Neuronal stem cell (in vitro differentiated cells): Measurements from ENCODE around the gene SCYL1.

Source experiments
- DNase-seq: peaks from one replicate; pipeline ENCODE4 v3.0.0-alpha.2; 2013; ENCODE audit warnings: low spot score
- H2AFZ ChIP-seq: one replicate; pipeline ENCODE4 v1.6.1; 2013; ENCODE audit warnings: mild to moderate bottlenecking, low read length, inconsistent platforms
- H2AK5ac ChIP-seq: 2 replicates; pipeline ENCODE4 v1.6.1; 2013; ENCODE audit warnings: low read depth, mild to moderate bottlenecking, inconsistent platforms, low read length, moderate library complexity, mixed read lengths
- H2BK120ac ChIP-seq: 2 replicates; pipeline ENCODE4 v1.6.1; 2013; ENCODE audit warnings: low read depth, mild to moderate bottlenecking, inconsistent platforms, low read length, moderate library complexity, mixed read lengths
- H2BK12ac ChIP-seq: one replicate; pipeline ENCODE4 v1.6.1; 2013; ENCODE audit warnings: low read length, inconsistent platforms
- H2BK15ac ChIP-seq: 2 replicates; pipeline ENCODE4 v1.6.1; 2013; ENCODE audit warnings: mild to moderate bottlenecking, low read length, inconsistent platforms, mixed read lengths
- H2BK5ac ChIP-seq: one replicate; pipeline ENCODE4 v1.6.1; 2013; ENCODE audit warnings: inconsistent platforms, mild to moderate bottlenecking, low read length, moderate library complexity
- H3K14ac ChIP-seq: one replicate; pipeline ENCODE4 v1.6.1; 2013; ENCODE audit warnings: low read length, inconsistent platforms
- H3K18ac ChIP-seq: 2 replicates; pipeline ENCODE4 v1.6.1; 2013; ENCODE audit warnings: low read length, inconsistent platforms
- H3K23ac ChIP-seq: 2 replicates; pipeline ENCODE4 v1.6.1; 2013; ENCODE audit warnings: low read depth, mild to moderate bottlenecking, mixed read lengths, low read length, inconsistent platforms; ENCODE audit not compliant: poor library complexity
- H3K27ac ChIP-seq: replicated peaks from 3 replicates; pipeline ENCODE4 v1.5.1; 2013; ENCODE audit warnings: low read length, inconsistent platforms
- H3K27me3 ChIP-seq, 3 experiments: 2 replicates each; pipeline ENCODE4 v1.6.1; 2013; ENCODE audit warnings: low read length in 3 of 3, mild to moderate bottlenecking in 2 of 3, inconsistent platforms in 1 of 3, low read depth in 1 of 3, mixed read lengths in 1 of 3, moderate library complexity in 1 of 3; ENCODE audit not compliant: control insufficient read depth in 3 of 3, insufficient read depth in 3 of 3
- H3K36me3 ChIP-seq, 2 donors: replicated peaks in 1 of 2; 2 replicates each; pipeline ENCODE4 v1.6.1; 2013; ENCODE audit warnings: low read length in 2 of 2; ENCODE audit not compliant: control insufficient read depth in 2 of 2, insufficient read depth in 2 of 2
- H3K4ac ChIP-seq: 2 replicates; pipeline ENCODE4 v1.6.1; 2013; ENCODE audit warnings: inconsistent platforms, mild to moderate bottlenecking, low read length, moderate library complexity
- H3K4me1 ChIP-seq, 2 donors: 1 replicate in 1 of 2; 2 replicates in 1 of 2; pipeline ENCODE4 v1.6.1; 2013; ENCODE audit warnings: low read length in 2 of 2, low read depth in 1 of 2; ENCODE audit not compliant: control insufficient read depth in 2 of 2, insufficient read depth in 1 of 2
- H3K4me2 ChIP-seq: one replicate; pipeline ENCODE4 v1.6.1; 2013; ENCODE audit warnings: mild to moderate bottlenecking, low read length, inconsistent platforms; ENCODE audit not compliant: insufficient read depth, poor library complexity, severe bottlenecking
- H3K4me3 ChIP-seq, 2 donors: 2 replicates each; pipeline ENCODE4 v1.5.1; 2013; ENCODE audit warnings: low read length in 2 of 2, mild to moderate bottlenecking in 2 of 2, inconsistent platforms in 1 of 2, moderate library complexity in 1 of 2
- H3K79me1 ChIP-seq: one replicate; pipeline ENCODE4 v1.6.1; 2013; ENCODE audit warnings: low read depth, mild to moderate bottlenecking, inconsistent platforms, low read length, moderate library complexity
- H3K9ac ChIP-seq: one replicate; pipeline ENCODE4 v1.6.1; 2013; ENCODE audit warnings: mild to moderate bottlenecking, low read depth, low read length, inconsistent platforms; ENCODE audit not compliant: poor library complexity
- H3K9me3 ChIP-seq, 2 donors: replicated peaks in 1 of 2; 2 replicates each; pipeline versions ENCODE3 to v1.6.1; 2013; ENCODE audit warnings: low read length in 2 of 2, mild to moderate bottlenecking in 2 of 2, inconsistent platforms in 1 of 2, low read depth in 1 of 2, mixed read lengths in 1 of 2, moderate library complexity in 1 of 2; ENCODE audit not compliant: control insufficient read depth in 2 of 2, insufficient read depth in 1 of 2
- H4K8ac ChIP-seq: one replicate; pipeline ENCODE4 v1.6.1; 2013; ENCODE audit warnings: low read depth, mild to moderate bottlenecking, inconsistent platforms, low read length, moderate library complexity
- H4K91ac ChIP-seq: one replicate; pipeline ENCODE4 v1.6.1; 2013; ENCODE audit warnings: low read length, low read depth, mild to moderate bottlenecking, inconsistent platforms; ENCODE audit not compliant: poor library complexity
- WGBS, 2 donors: extraction: QIAGEN DNeasy Blood & Tissue Kit; methylation state at CpG; one replicate each; pipeline ENCODE4 v1.1.7; 2013; ENCODE audit warnings: missing lambda C conversion rate in 2 of 2, mixed read lengths in 1 of 2; ENCODE audit not compliant: insufficient read length in 2 of 2, insufficient replicate concordance in 1 of 2; ENCODE audit errors: extremely low coverage in 2 of 2; 5-methylcytosine and 5-hydroxymethylcytosine counted together

SCYL1 gene

DNA sequence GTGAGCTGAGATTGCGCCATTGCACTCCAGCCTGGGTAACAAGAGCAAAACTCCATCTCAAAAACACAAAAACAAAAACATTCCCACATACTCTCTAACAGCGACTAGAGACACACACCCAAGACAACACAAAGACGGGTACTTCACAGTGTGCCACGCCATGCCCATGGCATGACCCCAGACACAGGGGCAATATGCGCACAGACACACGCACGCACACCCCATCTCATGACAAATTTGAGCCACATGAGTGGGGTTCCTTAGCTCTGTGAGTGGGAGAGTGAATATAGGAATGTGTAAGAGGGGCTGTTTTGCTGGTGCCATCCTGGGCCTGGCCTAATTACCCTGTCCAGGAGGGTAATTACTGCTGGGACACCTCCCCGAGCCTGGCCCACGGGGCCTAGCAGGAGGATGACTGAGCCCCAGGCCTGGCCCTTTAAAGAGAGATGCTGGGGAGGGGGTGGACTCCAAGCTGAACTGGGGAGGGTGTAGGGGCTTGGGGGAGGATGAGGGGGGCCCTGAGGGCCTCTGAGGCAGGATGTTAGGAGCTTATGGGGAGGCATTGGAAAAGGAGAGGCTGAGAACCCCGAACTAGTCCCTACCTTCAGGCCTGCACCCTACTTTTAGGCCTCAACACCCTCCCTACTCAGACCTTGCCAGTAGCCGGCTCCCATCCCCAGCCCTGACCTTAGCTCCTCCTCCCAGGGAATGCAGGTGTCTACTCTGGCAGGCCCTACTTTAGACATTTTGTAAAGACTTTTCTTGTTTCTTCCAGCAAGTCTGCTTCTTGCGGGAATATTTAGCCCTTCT, 31.8 kb downstream of the SCYL1 start:
- no peaks in the 10 kb centered on the region for H3K36me3 ChIP-seq
- H2AK5ac ChIP-seq, result peak overlapping the region; percentile 43
- H3K4me1 ChIP-seq, result peaks cover 40 to 44% of the 10 kb centered on the region in 2 donors
- H2BK120ac ChIP-seq, result no peak overlapping the region
- H2BK5ac ChIP-seq, result no peak overlapping the region
- no peaks in the 10 kb centered on the region for H3K79me1 ChIP-seq
- H3K18ac ChIP-seq, result peak overlapping the region; percentile 11
- peak overlapping the region in 1 of 2 donors; percentile 64 for H3K4me3 ChIP-seq
- no peak overlapping the region for H3K27ac ChIP-seq
- H3K9ac ChIP-seq, result no peak overlapping the region
- no peak overlapping the region for H4K91ac ChIP-seq
- peak overlapping the region; percentile 32 for H2BK15ac ChIP-seq
- H2AFZ ChIP-seq, result peak overlapping the region; percentile 83
- no peak overlapping the region for H3K23ac ChIP-seq
- H3K27me3 ChIP-seq, result peaks cover 0 to 9% (median 0%) of the 10 kb centered on the region in 3 experiments
- no peaks in the 10 kb centered on the region for H3K9me3 ChIP-seq
- WGBS, 2 donors, result no CpG with 5 or more reads among the region's 12 CpGs
- no peak overlapping the region for H3K4ac ChIP-seq
- no peak overlapping the region for H4K8ac ChIP-seq
- no peak overlapping the region for H2BK12ac ChIP-seq
- no peak for DNase-seq
- no peak overlapping the region for H3K14ac ChIP-seq
- H3K4me2 ChIP-seq, result peak overlapping the region; percentile 96

DNA sequence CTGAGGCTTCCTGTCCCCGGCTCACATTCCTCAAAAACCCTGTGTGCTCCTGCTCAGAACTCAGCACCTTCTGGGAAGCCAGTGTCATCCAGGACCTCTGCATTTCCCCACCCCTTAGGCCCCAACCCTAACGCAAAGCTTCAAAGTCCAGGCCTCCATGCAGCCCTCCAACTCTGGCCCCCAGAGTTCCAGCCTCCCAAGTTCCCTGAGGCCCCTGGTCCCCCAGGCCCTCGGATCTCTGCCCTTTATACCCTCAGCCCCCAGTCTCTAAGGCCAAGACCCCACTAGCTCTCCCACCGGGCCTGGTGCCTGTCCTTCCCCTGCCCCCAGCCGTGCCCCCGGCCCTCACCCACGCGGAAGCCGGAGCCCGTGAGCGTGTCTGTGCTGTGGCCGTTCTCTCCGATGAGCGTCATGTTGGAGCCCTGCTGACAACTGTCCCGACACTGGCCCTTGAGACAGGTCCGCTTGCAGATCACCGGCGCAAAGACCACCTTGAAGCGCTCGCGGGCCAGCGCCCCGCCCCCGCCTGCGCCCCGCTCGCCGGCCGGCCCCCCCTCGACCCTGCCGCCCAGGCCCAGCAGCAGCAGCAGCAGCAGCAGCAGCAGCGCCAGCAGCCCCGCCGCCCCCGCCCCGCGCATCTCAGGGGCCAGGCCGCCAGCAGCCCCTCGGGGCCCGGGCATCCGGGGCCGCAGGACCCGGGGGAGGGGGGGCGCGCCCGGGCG, 32.6 kb downstream of the SCYL1 start:
- Histone ChIP-seq H3K27ac (no peak overlapping the region), H3K18ac (peak overlapping the region; percentile 94), H3K36me3 (no peaks in the 10 kb centered on the region), H2BK120ac (peak overlapping the region; percentile 90), H3K23ac (peak overlapping the region; percentile 1), H4K8ac (no peak overlapping the region), H3K79me1 (no peaks in the 10 kb centered on the region), H3K4me1 (peaks cover 43 to 45% of the 10 kb centered on the region in 2 donors), H3K4me3 (peak overlapping the region; percentile 55 to 64), H3K9ac (peak overlapping the region; percentile 73), H2BK15ac (peak overlapping the region; percentile 90), H3K9me3 (no peaks in the 10 kb centered on the region), H3K27me3 (peaks cover 0 to 9% (median 0%) of the 10 kb centered on the region in 3 experiments), H3K4me2 (peak overlapping the region; percentile 96), H4K91ac (peak overlapping the region; percentile 9), H2AFZ (peak overlapping the region; percentile 83), H3K4ac (no peak overlapping the region), H2BK5ac (no peak overlapping the region), H2BK12ac (peak overlapping the region; percentile 46), H3K14ac (peak overlapping the region; percentile 72), H2AK5ac (peak overlapping the region; percentile 61)
- no peak for DNase-seq
- whole genome bisulfite sequencing, 2 donors, result no CpG with 5 or more reads among the region's 47 CpGs

DNA sequence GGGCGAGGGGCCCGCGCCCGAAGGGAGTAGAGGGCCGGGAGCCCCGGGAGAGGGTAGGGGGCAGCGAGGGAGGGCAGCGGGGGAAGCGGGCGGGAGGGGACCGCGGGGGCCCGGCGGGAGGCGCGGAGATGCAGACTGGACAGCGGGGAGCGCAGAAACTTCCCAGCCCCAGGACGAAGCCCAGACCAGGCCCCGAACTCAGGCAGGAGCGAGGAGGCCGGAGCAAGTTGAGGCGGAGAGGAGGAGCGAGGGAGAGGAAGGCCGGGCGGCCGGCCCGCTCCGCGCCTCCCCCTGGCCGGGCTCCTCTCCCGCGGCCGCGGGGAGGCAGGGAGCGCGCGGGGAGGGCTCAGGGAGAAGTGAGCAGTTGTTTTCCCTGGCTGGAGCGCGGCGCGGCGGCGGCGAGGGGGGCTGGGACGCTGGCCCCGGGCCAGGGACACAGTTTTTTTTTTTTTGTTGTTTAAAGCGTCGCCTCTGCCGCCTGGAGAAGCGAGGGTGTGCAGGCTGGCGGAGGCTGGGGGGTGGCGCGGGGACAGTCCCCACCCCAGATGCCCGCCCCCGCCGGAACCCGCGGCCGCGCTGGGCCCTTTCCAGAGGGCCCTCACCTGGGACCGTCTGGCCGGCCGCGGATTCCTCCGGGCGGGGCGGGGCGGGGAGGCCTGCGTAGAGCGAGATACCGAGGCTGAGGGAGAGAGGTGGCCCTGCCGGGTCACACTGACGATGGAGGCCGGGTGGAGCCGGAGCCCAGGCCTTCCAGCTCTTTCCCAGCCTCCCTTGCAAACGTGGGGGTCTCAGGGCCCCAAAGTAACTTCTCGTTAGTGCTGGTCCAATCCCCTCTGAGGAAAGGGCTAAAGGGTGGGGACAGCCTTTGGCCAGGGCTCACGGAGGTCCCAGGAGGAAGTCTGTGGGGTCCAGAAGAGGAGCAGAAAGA, 33.4 kb downstream of the SCYL1 start, which contains the start of gene LTBP3:
Gene LTBP3, minus strand, starts transcription at position 358 of the 928 bp plus-strand sequence. CDS start 400 bp downstream, outside the sequence.
- Histone ChIP-seq H3K4me2 (peak within 1 kb of the TSS; percentile 96), H3K9ac (peak within 1 kb of the TSS; percentile 73), H3K27ac (no peak within 1 kb of the TSS), H2AK5ac (peak within 1 kb of the TSS; percentile 91), H2BK12ac (peak within 1 kb of the TSS; percentile 58), H3K23ac (peak within 1 kb of the TSS; percentile 61), H3K4me1 (peaks cover 38 to 45% of the 10 kb centered on the region in 2 donors), H2AFZ (peak within 1 kb of the TSS; percentile 83), H3K4me3 (peak within 1 kb of the TSS; percentile 64 to 81), H4K91ac (peak within 1 kb of the TSS; percentile 20), H3K36me3 (no peaks in the 10 kb centered on the region), H3K4ac (peak within 1 kb of the TSS; percentile 20), H2BK5ac (peak within 1 kb of the TSS; percentile 89), H3K27me3 (peaks cover 0 to 9% (median 0%) of the 10 kb centered on the region in 3 experiments), H2BK120ac (peak within 1 kb of the TSS; percentile 90), H4K8ac (no peak within 1 kb of the TSS), H3K9me3 (no peaks in the 10 kb centered on the region), H3K79me1 (no peaks in the 10 kb centered on the region), H3K18ac (peak within 1 kb of the TSS; percentile 95), H2BK15ac (peak within 1 kb of the TSS; percentile 90), H3K14ac (peak within 1 kb of the TSS; percentile 72)
- no CpG with 5 or more reads among the region's 79 CpGs for WGBS, 2 donors
- no peak for DNase-seq
